Esophagus squamous epithelium (tissue), 5 donors: Measurements from ENCODE around the gene ARID3B. TPM values are rescaled to one million over a fixed set of nuclear protein-coding genes. Genes with fewer than 3 reads are reported as not detected.
A peak's percentile ranks its signal among the peaks of the same experiment; 100 is the strongest.
"Not testable (repeated sequence)": the region's sequence is repeated elsewhere in the genome, so short reads cannot be mapped to it uniquely, and the experiment has no call there.

Experiments
- DNase-seq: peaks from one replicate; lab custom pipeline; 2025; lab: John Stamatoyannopoulos, UW
- H3K27ac ChIP-seq, 4 donors: fragments of 200-600 bp; sonication (generic); one replicate each; pipeline ENCODE4 v1.5.1; 2016 to 2019; ENCODE audit warnings: mild to moderate bottlenecking in 1 of 4
- H3K27me3 ChIP-seq, 4 donors: fragments of 200-600 bp; sonication (generic); 1 replicate in 3 of 4; 2 replicates in 1 of 4; pipeline versions ENCODE4 v1.5.1 to v1.6.0; 2017 to 2021; ENCODE audit warnings: antibody characterized with exemption in 1 of 4
- H3K36me3 ChIP-seq, 3 donors: fragments of 200-600 bp; sonication (generic); one replicate each; pipeline ENCODE4 v1.5.1; 2016 to 2019
- H3K4me1 ChIP-seq, 3 donors: fragments of 200-600 bp; sonication (generic); one replicate each; pipeline ENCODE4 v1.5.1; 2017 to 2019
- H3K4me3 ChIP-seq, 4 donors: fragments of 200-600 bp; sonication (generic); 1 replicate in 3 of 4; 2 replicates in 1 of 4; pipeline ENCODE4 v1.5.1; 2016 to 2019; ENCODE audit warnings: mild to moderate bottlenecking in 2 of 4, moderate library complexity in 1 of 4
- H3K9me3 ChIP-seq, 3 donors: fragments of 200-600 bp; sonication (generic); one replicate each; pipeline ENCODE4 v1.5.1; 2016 to 2019
- POLR2A ChIP-seq, 4 donors: fragments of 450-650 bp; IDR thresholded peaks; one replicate each; pipeline ENCODE4 v1.6.1; 2017; ENCODE audit warnings: antibody characterized with exemption in 4 of 4, mild to moderate bottlenecking in 4 of 4, moderate library complexity in 3 of 4
- WGBS, 2 donors: methylation state at CpG; one replicate each; pipeline ENCODE4 v1.1.5; 2018; 5-methylcytosine and 5-hydroxymethylcytosine counted together
- intact Hi-C: fragments of 100-400 bp; cut with DNase I; formaldehyde crosslinking; loops from one replicate; pipeline ENCODE4 v1.15.0; 2022
- total RNA-seq, 4 donors: library from RNA; depleted of rRNA; stranded (reverse); fragments of >200 nt; gene quantifications; one replicate each; pipeline ENCODE4 v1.1.0, GENCODE V29; 2016
- TF ChIP-seq, protein P1 (sequence below), 6 experiments: fragments of 450-650 bp in 4 of 6; fragments of 200-600 bp in 2 of 6; sonication (generic) in 2 of 6; IDR thresholded peaks; one replicate each; pipeline ENCODE4 v1.5.1; 2016 to 2019; ENCODE audit warnings: antibody characterized with exemption in 6 of 6, mild to moderate bottlenecking in 4 of 6, moderate library complexity in 4 of 6
- donor health status: DM: yes; HTN: yes; CAD: no.

ARID3B gene
- total RNA-seq, 4 donors from 2014 or later = 4.5 to 11.6 (median 6.4) TPM

DNA sequence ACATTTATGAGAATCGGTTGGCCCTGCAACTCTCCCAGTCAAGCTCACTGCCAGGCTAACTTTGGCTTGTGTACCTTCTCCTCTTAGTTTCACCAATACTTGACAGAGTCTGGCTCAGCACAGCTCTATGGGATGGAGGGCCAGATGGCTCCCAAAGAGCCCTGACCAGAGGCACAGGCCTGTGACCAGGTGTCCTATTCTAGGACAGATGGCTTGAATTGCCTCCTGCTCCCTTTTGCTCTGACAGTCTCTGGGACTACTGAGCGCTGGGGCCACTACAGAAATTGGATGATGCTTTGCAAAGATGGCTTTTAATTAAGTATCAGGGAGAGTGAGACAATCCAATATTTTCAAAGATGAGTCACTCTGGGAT, 10.3 kb upstream of the ARID3B start:
- 88 to 96% methylated on average over 2 of the region's 2 CpGs for WGBS, 2 donors
- TF ChIP-seq, protein P1, sequence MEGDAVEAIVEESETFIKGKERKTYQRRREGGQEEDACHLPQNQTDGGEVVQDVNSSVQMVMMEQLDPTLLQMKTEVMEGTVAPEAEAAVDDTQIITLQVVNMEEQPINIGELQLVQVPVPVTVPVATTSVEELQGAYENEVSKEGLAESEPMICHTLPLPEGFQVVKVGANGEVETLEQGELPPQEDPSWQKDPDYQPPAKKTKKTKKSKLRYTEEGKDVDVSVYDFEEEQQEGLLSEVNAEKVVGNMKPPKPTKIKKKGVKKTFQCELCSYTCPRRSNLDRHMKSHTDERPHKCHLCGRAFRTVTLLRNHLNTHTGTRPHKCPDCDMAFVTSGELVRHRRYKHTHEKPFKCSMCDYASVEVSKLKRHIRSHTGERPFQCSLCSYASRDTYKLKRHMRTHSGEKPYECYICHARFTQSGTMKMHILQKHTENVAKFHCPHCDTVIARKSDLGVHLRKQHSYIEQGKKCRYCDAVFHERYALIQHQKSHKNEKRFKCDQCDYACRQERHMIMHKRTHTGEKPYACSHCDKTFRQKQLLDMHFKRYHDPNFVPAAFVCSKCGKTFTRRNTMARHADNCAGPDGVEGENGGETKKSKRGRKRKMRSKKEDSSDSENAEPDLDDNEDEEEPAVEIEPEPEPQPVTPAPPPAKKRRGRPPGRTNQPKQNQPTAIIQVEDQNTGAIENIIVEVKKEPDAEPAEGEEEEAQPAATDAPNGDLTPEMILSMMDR (IDR thresholded peaks at IDR 0.05) = no peak
- no peak for TF ChIP-seq POLR2A (IDR thresholded peaks at IDR 0.05)
- no peak overlapping the region for H3K27ac ChIP-seq
- H3K9me3 ChIP-seq = no peaks in the 10 kb centered on the region
- no peak overlapping the region for H3K4me3 ChIP-seq
- no peaks in the 10 kb centered on the region for H3K27me3 ChIP-seq
- intact Hi-C loops = no loop called here
- peaks cover 0 to 9% (median 1%) of the 10 kb centered on the region in 3 donors for H3K4me1 ChIP-seq
- DNase-seq = no peak
- H3K36me3 ChIP-seq = no peaks in the 10 kb centered on the region

DNA sequence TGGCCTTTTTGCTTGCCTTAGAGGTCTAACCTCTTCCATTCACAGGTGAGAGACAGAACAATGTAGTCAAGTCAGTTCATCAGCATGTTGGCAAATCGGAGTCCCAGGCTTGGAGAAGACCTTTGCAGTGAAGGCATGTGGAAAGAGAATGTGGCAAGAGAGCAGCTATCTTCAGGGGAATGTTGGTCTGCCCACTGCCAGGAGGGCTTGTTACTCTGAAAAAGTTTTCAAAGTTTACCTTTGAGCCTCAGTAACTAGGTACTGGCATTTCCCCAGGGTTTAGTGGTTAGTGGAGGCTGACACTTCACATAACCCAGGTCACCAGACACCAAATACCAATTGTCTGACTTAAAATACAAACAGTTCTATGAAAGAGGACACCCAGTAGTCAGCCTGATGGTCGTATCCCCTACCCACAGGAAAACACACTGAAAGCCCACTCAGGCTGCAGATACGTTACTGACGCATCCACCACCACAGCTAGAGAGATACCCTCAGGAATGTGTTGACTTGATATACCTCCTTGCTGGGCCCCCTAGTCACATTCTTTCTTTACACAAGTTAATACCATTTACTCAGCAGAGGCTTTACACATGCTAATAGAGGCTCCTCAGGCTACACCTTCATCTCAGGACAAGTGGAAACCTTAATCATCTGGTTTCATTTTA, 9.7 kb upstream of the ARID3B start:
- Histone ChIP-seq H3K4me3 (no peak overlapping the region), H3K36me3 (no peaks in the 10 kb centered on the region), H3K9me3 (no peaks in the 10 kb centered on the region), H3K4me1 (peaks cover 0 to 3% (median 0%) of the 10 kb centered on the region in 3 donors), H3K27me3 (no peaks in the 10 kb centered on the region), H3K27ac (no peak overlapping the region)
- TF ChIP-seq, protein P1 (IDR thresholded peaks at IDR 0.05) = no peak
- TF ChIP-seq POLR2A (IDR thresholded peaks at IDR 0.05) = no peak
- intact Hi-C loops = no loop called here
- DNase-seq = no peak
- 75 to 81% methylated on average over 4 of the region's 4 CpGs for WGBS, 2 donors

DNA sequence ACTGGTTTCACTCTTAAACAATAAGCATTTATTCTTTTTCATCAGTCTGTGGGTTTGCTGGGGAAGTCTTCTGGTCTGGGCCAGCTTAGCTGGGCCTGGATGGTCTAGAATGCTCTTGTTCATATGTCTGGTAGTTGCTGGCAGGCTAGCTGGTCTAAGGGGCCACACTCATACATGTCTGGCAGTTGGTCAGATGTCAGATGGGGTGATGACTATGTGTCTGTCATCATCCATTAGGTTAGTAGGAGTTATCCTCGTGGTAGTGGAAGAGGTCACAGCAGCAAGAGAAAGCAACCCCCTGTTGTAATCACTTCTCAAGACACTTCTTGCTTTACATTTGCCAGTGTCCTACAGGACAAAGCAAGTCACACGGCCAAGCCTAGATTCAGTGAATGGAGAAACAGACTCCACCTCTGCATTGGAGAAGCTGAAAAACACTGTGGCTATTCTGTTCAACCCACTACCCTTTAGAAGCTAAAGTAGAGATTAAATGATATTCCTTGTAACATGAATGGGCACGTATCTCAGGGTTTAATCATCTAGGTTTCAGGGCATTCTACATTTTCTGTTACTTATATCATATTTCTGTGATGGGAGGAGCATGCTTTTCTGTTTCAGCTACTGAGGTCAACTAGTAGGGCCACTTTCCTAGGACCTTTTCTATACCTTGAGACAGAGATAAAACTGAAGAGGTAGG, 5.5 kb upstream of the ARID3B start:
- Histone ChIP-seq H3K27me3 (no peaks in the 10 kb centered on the region), H3K4me1 (peaks cover 6 to 17% (median 8%) of the 10 kb centered on the region in 3 donors), H3K9me3 (no peaks in the 10 kb centered on the region), H3K27ac (no peak overlapping the region), H3K4me3 (no peak overlapping the region), H3K36me3 (no peaks in the 10 kb centered on the region)
- no peak for DNase-seq
- 37 to 47% methylated on average over 3 of the region's 3 CpGs for WGBS, 2 donors
- intact Hi-C loops = no loop called here
- TF ChIP-seq POLR2A (IDR thresholded peaks at IDR 0.05) = no peak
- TF ChIP-seq, protein P1 (IDR thresholded peaks at IDR 0.05) = no peak

DNA sequence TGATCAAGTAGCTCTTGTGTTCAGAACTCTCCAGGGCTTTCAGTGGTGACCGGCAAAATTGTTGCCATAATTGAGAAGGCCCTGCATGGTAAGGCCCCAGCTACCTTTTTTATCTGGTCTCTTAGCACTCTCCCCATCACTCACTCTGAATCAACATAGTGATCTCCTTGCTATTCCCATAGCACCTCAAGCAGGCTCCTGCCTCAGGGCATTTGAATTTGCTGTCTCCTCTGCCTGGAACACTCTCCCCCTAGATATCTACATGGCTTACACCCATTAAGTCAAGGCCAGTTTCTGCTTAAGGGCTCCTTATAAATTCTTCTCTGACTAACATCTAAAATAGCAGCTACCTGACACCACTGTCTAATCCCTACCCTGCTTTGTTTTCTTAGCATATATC, 3.3 kb upstream of the ARID3B start:
- no peak for TF ChIP-seq POLR2A (IDR thresholded peaks at IDR 0.05)
- TF ChIP-seq, protein P1 (IDR thresholded peaks at IDR 0.05) = no peak
- Histone ChIP-seq H3K4me3 (no peak overlapping the region), H3K27me3 (no peaks in the 10 kb centered on the region), H3K9me3 (no peaks in the 10 kb centered on the region), H3K4me1 (peaks cover 12 to 31% (median 14%) of the 10 kb centered on the region in 3 donors), H3K27ac (no peak overlapping the region), H3K36me3 (no peaks in the 10 kb centered on the region)
- intact Hi-C loops = no loop called here
- no peak for DNase-seq
- WGBS, 2 donors = 93 to 100% methylated on average over 1 of the region's 1 CpG

DNA sequence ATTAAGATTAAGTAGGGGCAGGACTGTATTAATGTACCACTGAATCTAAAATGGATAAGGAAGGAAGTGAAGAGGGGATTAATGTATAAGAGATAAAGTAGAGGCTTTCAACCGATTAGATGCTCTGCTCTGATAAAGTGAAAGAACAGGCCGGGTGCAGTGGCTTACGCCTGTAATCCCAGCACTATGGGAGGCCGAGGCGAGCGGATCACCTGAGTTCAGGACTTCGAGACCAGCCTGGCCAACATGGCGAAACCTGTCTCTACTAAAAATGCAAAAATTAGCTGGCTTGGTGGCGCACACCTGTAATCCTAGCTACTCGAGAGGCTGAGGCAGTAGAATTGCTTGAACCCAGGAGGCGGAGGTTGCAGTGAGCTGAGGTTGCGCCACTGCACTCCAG, 1.5 kb upstream of the ARID3B start:
- WGBS, 2 donors = 88 to 90% methylated on average over 12 of the region's 12 CpGs

More for the DNA sequence above, 1.5 kb upstream of the ARID3B start:
- H3K9me3 ChIP-seq, H3K27me3 ChIP-seq, H3K4me3 ChIP-seq, DNase-seq, H3K36me3 ChIP-seq, intact Hi-C loops: not testable (repeated sequence)
- Histone ChIP-seq H3K27ac (peak overlapping the region in 1 of 4 donors; percentile 85), H3K4me1 (peaks cover 12 to 43% (median 18%) of the 10 kb centered on the region in 3 donors)
